Choroid plexus epithelial cell (primary cell): ENCODE data around the gene KIAA1755.

Experiments used
- DNase-seq: peaks from one replicate; pipeline ENCODE4 v3.0.0-alpha.2; 2010; ENCODE audit warnings: low read depth
- H3K4me3 ChIP-seq: 2 replicates; pipeline ENCODE4 v1.5.1; 2011; ENCODE audit warnings: low read depth, mild to moderate bottlenecking, control low read depth, low read length, moderate library complexity
- CTCF ChIP-seq: conservative IDR thresholded peaks from 2 replicates; pipeline ENCODE4 v1.5.1; 2011; ENCODE audit warnings: low read depth, mild to moderate bottlenecking, control low read depth, inconsistent platforms, low read length, moderate library complexity

The KIAA1755 gene

GRCh38 chr20:38224531-38224930 lies 36.0 kb downstream of the KIAA1755 start:
- no peak for TF ChIP-seq CTCF
- H3K4me3 ChIP-seq, result no peak overlapping the region
- no peak for DNase-seq

GRCh38 chr20:38223743-38224100 lies 36.8 kb downstream of the KIAA1755 start:
- TF ChIP-seq CTCF, result no peak
- DNase-seq, result no peak
- H3K4me3 ChIP-seq, result no peak overlapping the region

- no peak for DNase-seq
- H3K4me3 ChIP-seq, result no peak overlapping the region
- no peak for TF ChIP-seq CTCF
Measured at GRCh38 chr20:38222923-38223742, 37.4 kb downstream of the KIAA1755 start.

GRCh38 chr20:38222231-38222922 lies 38.2 kb downstream of the KIAA1755 start:
- TF ChIP-seq CTCF, result peak; percentile 98
- no peak overlapping the region for H3K4me3 ChIP-seq
- DNase-seq, result peak; percentile 62

- DNase-seq, result peak; percentile 68
- TF ChIP-seq CTCF, result peak; percentile 90
- no peak overlapping the region for H3K4me3 ChIP-seq
Measured at GRCh38 chr20:38221119-38221589, 39.4 kb downstream of the KIAA1755 start.

- H3K4me3 ChIP-seq, result no peak overlapping the region
- no peak for DNase-seq
- no peak for TF ChIP-seq CTCF
Measured at GRCh38 chr20:38220587-38221118, 39.9 kb downstream of the KIAA1755 start.
